Activated CD8-positive, alpha-beta memory T cell treated with anti-CD3 and anti-CD28 coated beads, Interleukin-2, amount 10 ng/mL, durations not matched to agents 7 days and 5 days (primary cell): ENCODE measurements around the gene TMEM54. TPM values are rescaled to one million over a fixed set of nuclear protein-coding genes. Genes with fewer than 3 reads are reported as not detected.

Experiments
- ATAC-seq: fragments of 150-1000 bp; cut with Tn5 transposase; one replicate; pipeline ENCODE4 v1.10.0; 2021; ENCODE audit warnings: moderate library complexity
- CTCF ChIA-PET: fragments of 350-600 bp; sonication (Branson Sonifier 250); formaldehyde crosslinking; loops from one replicate; lab custom pipeline; 2021; ENCODE audit warnings: antibody characterized with exemption; lab: Charles Lee
- DNase-seq: peaks from one replicate; pipeline ENCODE4 v3.0.0-alpha.2; 2020
- H3K27ac Mint-ChIP-seq: one replicate; pipeline ENCODE4 v1.8.0; 2021; ENCODE audit warnings: mild to moderate bottlenecking, mixed read lengths
- H3K27me3 Mint-ChIP-seq: one replicate; pipeline ENCODE4 v1.8.0; 2021; ENCODE audit warnings: mixed read lengths
- H3K36me3 Mint-ChIP-seq: one replicate; pipeline ENCODE4 v1.8.0; 2021; ENCODE audit warnings: mild to moderate bottlenecking, mixed read lengths
- H3K4me1 Mint-ChIP-seq: one replicate; pipeline ENCODE4 v1.8.0; 2021; ENCODE audit warnings: mixed read lengths
- H3K4me3 Mint-ChIP-seq: one replicate; pipeline ENCODE4 v1.8.0; 2021; ENCODE audit warnings: mild to moderate bottlenecking, moderate library complexity, mixed read lengths
- H3K9me3 Mint-ChIP-seq: one replicate; pipeline ENCODE4 v1.8.0; 2022; ENCODE audit warnings: low read depth, mixed read lengths
- total RNA-seq, 2 experiments: library from RNA; stranded (reverse); gene quantifications; one replicate each; pipeline ENCODE4 v1.2.3, GENCODE V29; 2021

The TMEM54 gene
- total RNA-seq, 2 experiments from 2014 or later = not detected

DNA sequence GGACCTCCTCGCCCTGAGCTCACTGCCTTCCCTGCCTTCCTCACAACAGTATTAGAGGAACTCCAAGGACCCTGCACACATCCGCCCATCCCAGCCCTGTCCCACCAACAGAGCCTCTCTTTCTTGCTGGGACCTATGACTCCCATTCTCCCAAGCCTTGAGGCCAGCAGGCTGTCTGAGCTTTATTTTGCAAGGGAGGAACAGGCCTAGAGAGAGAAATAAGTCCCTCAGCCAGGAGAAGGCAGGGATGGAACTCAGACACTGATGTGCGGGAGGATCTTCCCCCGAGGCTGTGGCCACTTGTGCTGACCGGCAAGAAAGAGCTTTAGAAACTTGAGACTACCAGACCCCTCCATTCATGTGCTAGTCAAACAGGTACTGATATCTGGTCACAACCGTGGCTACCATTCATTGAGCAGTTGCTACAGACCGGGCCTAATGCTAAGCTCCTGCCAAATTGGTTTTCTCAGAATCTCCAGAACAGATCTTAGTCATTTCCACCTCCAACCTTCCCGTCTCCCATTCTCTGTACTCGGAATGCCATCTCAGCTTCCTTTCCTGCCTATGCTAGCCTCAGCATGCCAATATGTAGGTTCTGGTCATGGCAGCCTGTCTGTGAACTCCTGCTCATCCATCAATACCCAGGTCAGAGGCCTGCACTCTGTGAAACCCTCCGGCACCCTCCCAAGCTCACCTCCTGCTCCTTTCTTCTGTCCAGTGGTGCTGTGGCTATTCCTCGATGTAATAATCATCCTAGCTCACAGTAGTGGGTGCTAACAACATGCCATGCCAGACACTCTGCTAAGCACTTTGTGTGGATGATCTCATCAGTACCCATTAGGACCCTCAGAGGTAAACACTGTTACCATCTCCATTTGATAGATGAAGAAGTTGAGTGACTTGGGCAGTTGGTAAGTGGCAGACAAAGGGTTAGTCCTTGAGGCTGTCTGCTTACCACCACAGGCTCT lies 3.8 kb downstream of the TMEM54 start:
- Mint-ChIP-seq H3K27ac (no peak overlapping the region), H3K9me3 (no peaks in the 10 kb centered on the region), H3K4me1 (peaks cover 8% of the 10 kb centered on the region), H3K36me3 (no peaks in the 10 kb centered on the region), H3K4me3 (no peak overlapping the region), H3K27me3 (peaks cover 60% of the 10 kb centered on the region)
- DNase-seq (no peak), ATAC-seq (no peak)
- CTCF ChIA-PET = interaction anchor here (1.1 to 1.4 kb wide), 3 partner anchors 21 to 185 kb away, joined by 3 to 4 read pairs (median 3); no protein-coding TSS in a partner anchor

DNA sequence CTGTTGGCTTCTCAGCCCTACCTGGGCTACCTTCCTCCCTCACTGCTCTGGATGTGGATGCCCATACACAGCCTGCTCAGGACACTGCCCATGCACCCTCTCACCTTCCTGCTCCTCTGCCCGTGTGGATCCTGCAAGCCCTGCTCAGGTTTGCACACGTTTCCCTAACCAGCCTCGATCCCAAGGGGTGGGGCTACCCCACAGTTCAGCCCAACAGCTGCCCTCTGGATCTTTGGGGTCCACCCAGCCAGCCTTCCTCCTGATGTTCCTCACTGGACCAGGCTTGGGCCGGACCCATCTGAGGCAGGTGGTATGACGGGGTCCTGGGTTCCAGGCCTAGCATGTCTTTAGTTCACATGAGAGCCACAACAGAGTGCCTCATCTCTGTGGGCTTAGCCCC lies 4.7 kb downstream of the TMEM54 start:
- Mint-ChIP-seq H3K4me1 (peaks cover 4% of the 10 kb centered on the region), H3K27me3 (peaks cover 60% of the 10 kb centered on the region), H3K9me3 (no peaks in the 10 kb centered on the region), H3K27ac (no peak overlapping the region), H3K4me3 (no peak overlapping the region), H3K36me3 (no peaks in the 10 kb centered on the region)
- CTCF ChIA-PET = interaction anchor here (1.1 kb wide), 1 partner anchor 20 kb away, joined by 3 read pairs; no protein-coding TSS in a partner anchor
- DNase-seq = no peak
- no peak for ATAC-seq

DNA sequence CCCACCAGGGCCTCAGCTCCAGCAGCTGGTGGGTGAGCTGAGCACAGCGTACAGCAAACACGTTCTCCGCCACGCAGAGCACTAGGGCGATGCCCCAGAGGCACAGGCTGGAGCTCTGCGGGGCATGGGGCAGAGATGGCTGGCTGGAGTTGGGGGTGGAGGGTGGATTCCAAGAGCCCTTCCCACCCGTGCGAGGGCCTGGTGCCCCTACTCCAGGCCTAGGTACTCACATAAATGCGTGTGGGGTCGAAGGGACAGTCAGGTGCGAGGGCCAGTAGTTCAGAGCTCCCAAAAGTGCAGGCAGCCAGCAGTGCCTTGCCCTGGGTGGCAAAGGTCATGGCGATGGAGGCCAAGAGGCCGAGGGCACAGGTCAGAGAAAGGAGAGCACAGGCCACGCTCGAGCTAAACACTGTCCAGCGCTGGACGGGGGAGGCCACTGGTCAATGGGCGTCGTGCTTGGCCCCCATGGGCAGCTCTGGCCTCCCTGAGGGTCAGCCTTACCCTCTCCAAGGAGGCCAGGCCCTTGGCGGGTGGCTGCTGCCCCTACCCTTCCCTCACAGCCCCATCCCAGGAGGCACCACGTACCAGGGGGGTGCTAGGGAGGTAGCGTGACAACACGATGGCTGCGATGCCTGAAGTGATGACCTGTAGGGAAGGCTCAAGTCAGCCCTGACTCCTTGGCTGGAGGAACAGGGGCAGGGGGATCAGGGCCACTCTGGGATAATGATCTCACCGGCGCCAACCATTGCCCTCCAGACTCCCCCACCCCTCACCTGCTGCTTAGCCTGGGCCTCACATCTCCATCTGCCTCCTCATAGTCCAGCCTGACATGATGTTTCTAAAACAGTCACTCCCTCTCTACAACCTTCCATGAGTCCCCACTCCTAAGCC lies 5.6 kb downstream of the TMEM54 start:
- H3K4me3 Mint-ChIP-seq = no peak overlapping the region
- H3K4me1 Mint-ChIP-seq = peaks cover under 1% of the 10 kb centered on the region
- H3K9me3 Mint-ChIP-seq = no peaks in the 10 kb centered on the region
- CTCF ChIA-PET = interaction anchor here (1.5 kb wide), 1 partner anchor 13 kb away, joined by 4 read pairs; no protein-coding TSS in a partner anchor
- no peak overlapping the region for H3K27ac Mint-ChIP-seq
- no peak for DNase-seq
- peaks cover 65% of the 10 kb centered on the region for H3K27me3 Mint-ChIP-seq
- ATAC-seq = no peak
- H3K36me3 Mint-ChIP-seq = no peaks in the 10 kb centered on the region

DNA sequence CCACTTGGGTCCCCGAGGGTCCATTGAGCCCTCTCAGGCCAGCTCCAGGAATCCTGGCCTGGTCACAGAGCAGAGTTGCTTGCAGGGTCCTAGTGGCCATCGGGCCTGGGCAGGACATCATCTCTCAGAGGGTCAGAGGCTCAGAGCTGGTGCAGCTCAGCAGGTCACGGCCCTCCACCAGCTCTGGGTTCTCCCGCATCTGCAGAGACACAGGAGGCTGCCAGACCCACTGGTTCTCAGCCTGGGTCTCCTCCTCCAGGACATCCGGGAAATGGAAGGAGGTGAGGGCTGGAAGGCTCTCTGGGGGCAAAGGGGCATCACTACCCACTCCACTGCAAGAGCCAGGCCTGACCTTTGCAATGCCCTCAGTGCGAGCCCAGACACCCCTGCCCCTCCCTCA lies 6.5 kb downstream of the TMEM54 start:
- no peaks in the 10 kb centered on the region for H3K4me1 Mint-ChIP-seq
- CTCF ChIA-PET = interaction anchor here (1.5 to 3.4 kb wide), 2 partner anchors 12 to 18 kb away, joined by 4 to 14 read pairs; no protein-coding TSS in a partner anchor
- DNase-seq = no peak
- no peaks in the 10 kb centered on the region for H3K9me3 Mint-ChIP-seq
- no peak overlapping the region for H3K4me3 Mint-ChIP-seq
- ATAC-seq = no peak
- H3K27me3 Mint-ChIP-seq = peaks cover 65% of the 10 kb centered on the region
- no peak overlapping the region for H3K27ac Mint-ChIP-seq
- H3K36me3 Mint-ChIP-seq = no peaks in the 10 kb centered on the region

DNA sequence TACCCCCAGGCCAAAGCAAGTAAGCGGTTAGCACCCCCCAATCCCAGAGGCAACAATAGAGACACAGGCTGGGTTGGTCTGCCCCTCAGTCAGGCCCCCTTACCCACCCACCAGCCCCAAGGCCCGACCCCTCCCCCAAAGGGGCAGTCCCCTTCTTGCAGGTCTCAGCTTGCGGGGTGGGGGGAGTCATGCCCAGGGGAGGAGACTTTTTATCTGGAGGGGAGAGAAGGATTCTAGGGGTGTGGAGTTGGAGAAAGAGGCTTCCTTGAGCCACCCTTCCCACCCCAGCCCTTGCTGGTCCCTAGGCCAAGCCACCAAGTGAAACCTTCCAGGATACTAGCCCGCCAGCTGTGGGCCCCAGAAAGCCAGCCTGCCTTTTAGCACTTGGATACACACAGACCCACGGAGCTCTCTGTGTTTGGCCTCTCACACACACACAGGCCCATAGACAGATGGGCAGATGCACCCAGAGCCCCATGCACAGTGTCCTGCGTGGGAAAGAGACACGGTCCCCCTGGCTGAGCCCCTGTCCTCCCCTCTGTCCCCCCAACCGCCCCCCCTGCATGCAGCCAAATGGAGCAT lies 7.1 kb downstream of the TMEM54 start:
- Mint-ChIP-seq H3K4me1 (no peaks in the 10 kb centered on the region), H3K27ac (no peak overlapping the region), H3K27me3 (peaks cover 65% of the 10 kb centered on the region), H3K9me3 (no peaks in the 10 kb centered on the region), H3K36me3 (no peaks in the 10 kb centered on the region), H3K4me3 (no peak overlapping the region)
- DNase-seq (peak; percentile 36), ATAC-seq (no peak)
- CTCF ChIA-PET = interaction anchor here (1.5 to 3.4 kb wide), 4 partner anchors 10 to 182 kb away, joined by 4 to 14 read pairs (median 9); no protein-coding TSS in a partner anchor

DNA sequence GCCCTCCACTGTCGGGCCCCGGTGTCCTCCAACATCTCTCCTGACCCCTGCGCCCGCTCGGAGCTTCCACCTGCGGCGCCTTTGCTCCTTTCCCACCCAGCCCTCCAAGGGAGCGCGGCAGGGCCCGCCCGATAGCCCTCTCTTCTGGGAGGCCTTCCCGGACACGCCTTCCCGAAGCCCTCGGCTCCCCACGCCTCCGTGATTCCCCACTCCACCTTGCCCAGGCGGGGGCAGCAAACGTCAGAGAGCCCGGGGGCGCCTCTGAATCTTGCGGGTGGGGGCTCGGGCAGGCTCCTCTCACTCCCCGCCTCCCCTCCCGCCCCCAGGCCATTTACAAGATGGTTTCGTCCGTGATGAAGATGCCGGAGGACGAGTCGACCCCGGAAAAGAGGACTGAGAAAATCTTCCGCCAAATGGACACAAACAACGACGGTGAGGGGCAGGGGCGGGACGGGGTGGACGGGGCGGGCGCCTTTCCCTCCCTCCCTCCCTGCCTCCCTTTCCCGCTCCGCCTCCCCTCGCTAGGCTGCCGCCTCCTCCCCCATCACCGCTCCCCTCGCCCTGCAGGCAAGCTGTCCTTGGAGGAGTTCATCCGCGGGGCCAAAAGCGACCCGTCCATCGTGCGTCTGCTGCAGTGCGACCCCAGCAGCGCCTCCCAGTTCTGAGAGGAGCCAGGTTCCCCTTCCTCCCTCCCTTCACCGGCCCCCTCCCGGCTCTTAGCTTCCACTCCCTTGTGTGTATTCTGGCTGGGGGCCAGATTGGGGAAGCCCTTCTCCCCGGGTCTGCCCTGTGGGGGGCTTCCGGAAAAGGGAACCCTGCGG lies 7.8 kb downstream of the TMEM54 start:
- Mint-ChIP-seq H3K4me1 (no peaks in the 10 kb centered on the region), H3K4me3 (peak overlapping the region; percentile 36), H3K36me3 (no peaks in the 10 kb centered on the region), H3K27me3 (peaks cover 65% of the 10 kb centered on the region), H3K27ac (no peak overlapping the region), H3K9me3 (no peaks in the 10 kb centered on the region)
- ATAC-seq (peak; percentile 25), DNase-seq (peak; percentile 40)
- CTCF ChIA-PET = interaction anchor here (0.8 to 3.4 kb wide), 15 partner anchors 11 to 373 kb away, joined by 3 to 14 read pairs (median 5); no protein-coding TSS in a partner anchor

DNA sequence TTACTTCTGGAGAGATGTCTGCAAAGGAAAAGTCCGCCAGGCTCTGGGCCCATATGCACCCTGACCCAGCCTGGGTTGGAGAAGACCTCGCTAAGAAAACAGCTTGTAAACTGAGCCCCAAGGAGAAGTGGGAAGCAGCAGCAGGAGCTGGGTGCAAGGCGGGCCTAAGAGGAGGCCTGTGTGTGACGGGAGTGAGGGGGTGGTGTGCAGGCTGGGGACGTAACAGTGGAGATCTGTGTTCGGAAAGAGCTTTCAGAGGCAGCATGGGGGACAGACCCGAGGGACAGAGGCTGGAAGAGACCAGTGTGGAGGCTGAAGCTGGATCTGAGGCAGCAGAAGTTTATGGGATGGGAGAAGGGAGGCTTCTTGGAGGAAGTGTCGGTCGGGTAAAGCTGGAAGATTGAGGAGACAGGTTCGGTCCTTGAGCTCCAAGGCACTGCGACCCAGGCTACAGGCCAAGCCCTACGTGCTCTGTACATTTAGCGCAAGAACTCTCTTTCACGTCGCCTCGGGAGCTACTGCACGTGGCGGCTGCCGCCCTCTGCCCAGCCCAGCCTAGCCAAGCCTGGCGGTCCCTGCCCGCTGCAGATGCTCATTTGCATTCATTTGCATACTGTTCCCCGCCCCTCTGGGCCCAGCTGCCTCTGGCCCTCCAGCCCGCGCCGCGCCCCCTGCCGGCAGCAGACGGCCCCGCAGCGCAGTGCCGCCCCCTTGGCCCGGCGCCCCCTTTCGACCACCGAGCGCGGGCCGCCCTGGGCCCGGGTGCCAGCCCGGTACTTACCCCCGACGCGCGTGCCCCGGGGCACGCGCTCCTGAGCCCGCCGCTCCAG lies 8.6 kb downstream of the TMEM54 start:
- Mint-ChIP-seq H3K27me3 (peaks cover 73% of the 10 kb centered on the region), H3K9me3 (no peaks in the 10 kb centered on the region), H3K4me1 (no peaks in the 10 kb centered on the region), H3K36me3 (no peaks in the 10 kb centered on the region), H3K27ac (no peak overlapping the region), H3K4me3 (no peak overlapping the region)
- ATAC-seq (peak; percentile 75), DNase-seq (peak; percentile 51)
- CTCF ChIA-PET = interaction anchor here (0.8 to 3.4 kb wide), 18 partner anchors 10 to 372 kb away, joined by 3 to 14 read pairs (median 4); no protein-coding TSS in a partner anchor

DNA sequence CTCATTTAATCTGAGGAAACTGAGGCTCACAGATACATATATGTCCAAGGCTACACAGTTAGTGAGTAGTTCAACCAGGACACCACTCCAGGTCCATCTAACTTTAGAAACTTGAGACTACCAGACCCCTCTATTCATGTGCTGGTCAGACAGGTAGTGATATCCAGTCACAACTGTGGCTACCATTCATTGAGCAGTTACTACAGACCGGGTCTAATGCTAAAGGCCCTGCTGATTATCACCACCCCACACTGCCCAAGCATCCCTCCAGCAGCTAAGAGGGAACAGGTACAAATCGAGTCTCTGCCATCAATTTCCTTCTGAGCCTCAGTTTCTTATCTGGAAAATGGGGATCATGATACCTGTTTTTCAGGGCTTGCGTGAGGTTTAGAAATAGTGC lies 9.6 kb downstream of the TMEM54 start:
- Mint-ChIP-seq H3K4me1 (no peaks in the 10 kb centered on the region), H3K27me3 (peaks cover 74% of the 10 kb centered on the region), H3K4me3 (no peak overlapping the region), H3K36me3 (no peaks in the 10 kb centered on the region), H3K9me3 (no peaks in the 10 kb centered on the region), H3K27ac (no peak overlapping the region)
- DNase-seq (no peak), ATAC-seq (no peak)
- CTCF ChIA-PET = interaction anchor here (1.0 to 3.4 kb wide), 7 partner anchors 9 to 371 kb away, joined by 3 to 14 read pairs (median 6); no protein-coding TSS in a partner anchor

DNA sequence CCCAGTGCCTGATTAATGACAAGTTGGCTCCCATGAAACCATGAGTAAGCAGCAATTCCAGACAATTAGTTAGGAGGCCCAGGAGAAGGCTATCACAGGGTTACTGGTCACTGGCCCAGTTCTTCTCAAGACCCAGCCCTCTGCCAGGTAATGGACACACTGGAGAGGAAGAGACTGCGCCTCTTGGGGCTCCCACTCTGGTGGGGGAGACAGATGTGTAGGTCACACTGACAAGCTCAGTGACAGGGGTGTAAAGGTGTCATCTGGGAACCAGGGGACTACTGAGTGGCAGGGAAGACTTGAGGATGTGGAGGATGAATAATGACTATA lies 10.0 kb downstream of the TMEM54 start:
- H3K4me1 Mint-ChIP-seq = no peaks in the 10 kb centered on the region
- no peak overlapping the region for H3K27ac Mint-ChIP-seq
- H3K9me3 Mint-ChIP-seq = no peaks in the 10 kb centered on the region
- CTCF ChIA-PET = interaction anchor here (0.6 to 3.4 kb wide), 6 partner anchors 13 to 422 kb away, joined by 3 to 14 read pairs (median 4); no protein-coding TSS in a partner anchor
- DNase-seq = no peak
- no peak overlapping the region for H3K4me3 Mint-ChIP-seq
- no peak for ATAC-seq
- peaks cover 70% of the 10 kb centered on the region for H3K27me3 Mint-ChIP-seq
- H3K36me3 Mint-ChIP-seq = no peaks in the 10 kb centered on the region

DNA sequence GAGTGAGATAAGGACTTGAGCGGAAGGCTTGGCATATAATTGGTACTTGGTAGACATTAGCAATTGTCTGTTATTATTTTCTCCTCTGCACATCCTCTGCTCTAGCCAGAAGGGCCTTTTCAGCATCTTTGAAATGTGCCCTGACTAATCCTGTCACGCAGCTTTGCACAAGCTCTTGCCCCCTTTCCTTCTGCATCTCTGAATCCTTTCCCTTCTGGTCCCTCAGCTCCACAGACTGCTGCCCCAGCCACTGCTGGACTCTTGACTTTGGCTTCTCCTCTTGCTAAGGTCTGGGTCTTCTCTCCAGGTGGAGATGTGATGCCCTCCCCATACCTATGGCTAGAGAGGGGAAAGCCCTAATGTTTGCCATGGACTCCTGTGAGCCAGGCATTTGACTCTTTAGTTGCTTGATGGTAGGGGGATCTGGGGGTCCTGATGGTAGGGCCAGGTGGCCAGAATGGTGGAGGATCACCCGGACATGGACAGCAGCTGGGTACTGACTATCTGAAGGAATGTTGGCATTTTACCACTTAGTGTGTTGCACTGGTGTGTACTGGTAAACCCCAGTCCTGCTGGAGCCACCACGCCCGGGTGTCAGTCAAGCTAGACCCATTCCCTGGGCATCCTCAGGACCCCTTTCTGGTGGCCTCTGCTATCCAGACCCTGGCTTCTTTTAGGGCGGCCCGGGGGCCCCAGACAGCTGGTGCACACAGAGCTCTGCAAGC lies 10.5 kb downstream of the TMEM54 start:
- Mint-ChIP-seq H3K9me3 (no peaks in the 10 kb centered on the region), H3K4me1 (no peaks in the 10 kb centered on the region), H3K4me3 (no peak overlapping the region), H3K27ac (no peak overlapping the region), H3K27me3 (peaks cover 70% of the 10 kb centered on the region), H3K36me3 (no peaks in the 10 kb centered on the region)
- DNase-seq (no peak), ATAC-seq (no peak)
- CTCF ChIA-PET = interaction anchor here (0.6 to 1.6 kb wide), 4 partner anchors 68 to 422 kb away, joined by 3 read pairs; no protein-coding TSS in a partner anchor
